Mesendoderm (in vitro differentiated cells): ENCODE data around the gene NOP53.

Experiments
- DNase-seq: peaks from one replicate; pipeline ENCODE4 v3.0.0; 2013
- H2AK5ac ChIP-seq: 2 replicates; pipeline ENCODE4 v1.6.1; 2013; ENCODE audit warnings: low read length, inconsistent platforms
- H2BK120ac ChIP-seq: 2 replicates; pipeline ENCODE4 v1.6.1; 2013; ENCODE audit warnings: low read depth, mild to moderate bottlenecking, low read length, moderate library complexity, mixed read lengths
- H2BK15ac ChIP-seq: replicated peaks from 2 replicates; pipeline ENCODE4 v1.6.1; 2013; ENCODE audit warnings: low read depth, mild to moderate bottlenecking, moderate library complexity
- H2BK5ac ChIP-seq: 2 replicates; pipeline ENCODE4 v1.6.1; 2013; ENCODE audit warnings: low read length, inconsistent platforms
- H3K18ac ChIP-seq: 2 replicates; pipeline ENCODE4 v1.6.1; 2013; ENCODE audit warnings: mild to moderate bottlenecking, low read length, mixed read lengths
- H3K23ac ChIP-seq: one replicate; pipeline ENCODE4 v1.6.1; 2013; ENCODE audit warnings: low read length
- H3K27ac ChIP-seq: 2 replicates; pipeline ENCODE4 v1.5.1; 2013; ENCODE audit warnings: low read depth, mild to moderate bottlenecking, inconsistent platforms, low read length, moderate library complexity
- H3K27me3 ChIP-seq: 2 replicates; pipeline ENCODE4 v1.6.1; 2013; ENCODE audit warnings: low read length, control low read depth, mild to moderate bottlenecking, inconsistent platforms; ENCODE audit not compliant: insufficient read depth, poor library complexity
- H3K36me3 ChIP-seq: 2 replicates; pipeline ENCODE4 v1.6.1; 2013; ENCODE audit warnings: low read length, inconsistent platforms; ENCODE audit not compliant: control insufficient read depth, insufficient read depth
- H3K4ac ChIP-seq: one replicate; pipeline ENCODE4 v1.6.1; 2013; ENCODE audit warnings: low read depth, mild to moderate bottlenecking, low read length, moderate library complexity
- H3K4me1 ChIP-seq: 2 replicates; pipeline ENCODE4 v1.6.1; 2013; ENCODE audit warnings: low read depth, low read length, inconsistent platforms; ENCODE audit not compliant: control insufficient read depth
- H3K4me2 ChIP-seq: 2 replicates; pipeline ENCODE4 v1.6.1; 2013; ENCODE audit warnings: low read length
- H3K4me3 ChIP-seq: 2 replicates; pipeline ENCODE4 v1.5.1; 2013; ENCODE audit warnings: mild to moderate bottlenecking, low read length
- H3K56ac ChIP-seq: one replicate; pipeline ENCODE4 v1.6.1; 2013; ENCODE audit warnings: low read length
- H3K79me1 ChIP-seq: 2 replicates; pipeline ENCODE4 v1.6.1; 2013; ENCODE audit warnings: low read length, inconsistent platforms
- H3K79me2 ChIP-seq: 2 replicates; pipeline ENCODE4 v1.6.1; 2013; ENCODE audit warnings: mild to moderate bottlenecking, low read length; ENCODE audit not compliant: control insufficient read depth, insufficient read depth
- H3K9ac ChIP-seq: 2 replicates; pipeline ENCODE4 v1.6.1; 2013; ENCODE audit warnings: low read length, inconsistent platforms
- H4K5ac ChIP-seq: one replicate; pipeline ENCODE4 v1.6.1; 2013; ENCODE audit warnings: low read length
- H4K8ac ChIP-seq: one replicate; pipeline ENCODE4 v1.6.1; 2013; ENCODE audit warnings: low read depth, mild to moderate bottlenecking, control low read depth, low read length, moderate library complexity
- WGBS: extraction: QIAGEN DNeasy Blood & Tissue Kit; methylation state at CpG from one replicate; pipeline ENCODE4 v1.1.7; 2013; ENCODE audit warnings: low lambda C conversion rate, missing lambda C conversion rate; ENCODE audit not compliant: insufficient coverage; ENCODE audit errors: extremely low coverage; 5-methylcytosine and 5-hydroxymethylcytosine counted together

The NOP53 gene

GRCh38 chr19:47704656-47705055 lies 40.7 kb upstream of the NOP53 start:
- no peak overlapping the region for H3K56ac ChIP-seq
- no peak overlapping the region for H3K27ac ChIP-seq
- no peak overlapping the region for H3K4me3 ChIP-seq
- no peaks in the 10 kb centered on the region for H3K36me3 ChIP-seq
- H3K79me1 ChIP-seq = no peaks in the 10 kb centered on the region
- H3K27me3 ChIP-seq = no peaks in the 10 kb centered on the region
- H2BK5ac ChIP-seq = no peak overlapping the region
- no peak overlapping the region for H2BK15ac ChIP-seq
- H4K8ac ChIP-seq = no peak overlapping the region
- H2AK5ac ChIP-seq = no peak overlapping the region
- DNase-seq = no peak
- H4K5ac ChIP-seq = no peak overlapping the region
- H2BK120ac ChIP-seq = no peak overlapping the region
- no CpG with 5 or more reads among the region's 3 CpGs for WGBS
- no peaks in the 10 kb centered on the region for H3K4me1 ChIP-seq
- no peak overlapping the region for H3K9ac ChIP-seq
- H3K79me2 ChIP-seq = no peaks in the 10 kb centered on the region
- H3K18ac ChIP-seq = no peak overlapping the region
- no peak overlapping the region for H3K4me2 ChIP-seq
- H3K23ac ChIP-seq = no peak overlapping the region
- H3K4ac ChIP-seq = no peak overlapping the region

DNA sequence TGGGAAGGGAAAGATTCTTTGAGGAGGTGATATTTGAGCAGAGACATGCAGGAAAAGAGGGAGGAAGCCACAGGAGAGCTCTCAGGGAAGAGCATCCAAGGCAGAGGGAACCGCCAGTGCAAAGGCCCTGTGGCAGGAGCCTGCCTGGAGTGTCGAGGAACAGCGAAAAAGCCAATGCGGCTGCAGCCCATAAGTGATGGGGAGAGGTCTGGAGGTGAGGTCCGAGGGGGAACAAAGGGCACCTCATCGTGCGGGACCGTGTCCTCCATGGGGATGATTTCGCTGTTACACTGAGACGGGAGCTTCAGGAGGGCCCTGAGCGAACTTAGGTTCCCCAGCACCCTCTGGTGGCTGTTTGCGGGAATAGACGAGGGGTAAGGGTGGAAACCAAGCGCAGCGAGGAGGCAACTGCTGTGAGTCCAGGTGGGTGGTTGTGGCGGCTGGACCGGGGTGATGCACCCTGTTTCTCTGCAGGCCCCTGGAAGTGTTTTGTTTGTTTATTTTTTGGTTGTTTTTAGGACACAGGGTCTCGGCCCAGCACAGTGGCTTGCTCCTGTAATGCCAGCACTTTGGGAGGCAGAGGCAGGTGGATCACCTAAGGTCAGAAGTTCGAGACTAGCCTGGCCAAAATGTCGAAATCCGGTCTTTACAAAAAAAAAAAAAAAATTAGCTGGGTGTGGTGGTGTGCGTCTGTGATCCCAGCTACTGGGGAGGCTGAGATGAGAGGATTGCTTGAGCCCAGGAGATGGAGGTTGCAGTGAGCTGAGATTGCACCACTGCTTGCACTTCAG lies 38.0 kb upstream of the NOP53 start:
- Histone ChIP-seq H3K79me1 (no peaks in the 10 kb centered on the region), H3K4ac (no peak overlapping the region), H3K36me3 (no peaks in the 10 kb centered on the region), H3K23ac (no peak overlapping the region), H2BK15ac (no peak overlapping the region), H3K79me2 (no peaks in the 10 kb centered on the region), H4K8ac (no peak overlapping the region), H3K4me3 (no peak overlapping the region), H3K27me3 (no peaks in the 10 kb centered on the region), H3K27ac (no peak overlapping the region), H3K9ac (no peak overlapping the region), H3K4me1 (no peaks in the 10 kb centered on the region), H3K4me2 (no peak overlapping the region), H2AK5ac (no peak overlapping the region), H2BK120ac (no peak overlapping the region), H3K56ac (no peak overlapping the region), H2BK5ac (no peak overlapping the region), H4K5ac (no peak overlapping the region), H3K18ac (no peak overlapping the region)
- DNase-seq = peak; percentile 87
- WGBS = no CpG with 5 or more reads among the region's 22 CpGs

- H3K27me3 ChIP-seq = no peaks in the 10 kb centered on the region
- H3K23ac ChIP-seq = no peak overlapping the region
- no peak overlapping the region for H3K18ac ChIP-seq
- no peaks in the 10 kb centered on the region for H3K4me1 ChIP-seq
- no peak overlapping the region for H2AK5ac ChIP-seq
- no peaks in the 10 kb centered on the region for H3K36me3 ChIP-seq
- H2BK120ac ChIP-seq = no peak overlapping the region
- no peak overlapping the region for H4K5ac ChIP-seq
- DNase-seq = no peak
- WGBS = no CpG with 5 or more reads among the region's 8 CpGs
- H4K8ac ChIP-seq = no peak overlapping the region
- H3K9ac ChIP-seq = no peak overlapping the region
- H2BK15ac ChIP-seq = no peak overlapping the region
- no peak overlapping the region for H3K27ac ChIP-seq
- H3K79me2 ChIP-seq = no peaks in the 10 kb centered on the region
- H3K4me2 ChIP-seq = no peak overlapping the region
- H3K4me3 ChIP-seq = no peak overlapping the region
- H3K79me1 ChIP-seq = no peaks in the 10 kb centered on the region
- H2BK5ac ChIP-seq = no peak overlapping the region
- no peak overlapping the region for H3K4ac ChIP-seq
- H3K56ac ChIP-seq = no peak overlapping the region
These were observed 33.6 kb upstream of the NOP53 start for GRCh38 chr19:47711652-47712242.

DNA sequence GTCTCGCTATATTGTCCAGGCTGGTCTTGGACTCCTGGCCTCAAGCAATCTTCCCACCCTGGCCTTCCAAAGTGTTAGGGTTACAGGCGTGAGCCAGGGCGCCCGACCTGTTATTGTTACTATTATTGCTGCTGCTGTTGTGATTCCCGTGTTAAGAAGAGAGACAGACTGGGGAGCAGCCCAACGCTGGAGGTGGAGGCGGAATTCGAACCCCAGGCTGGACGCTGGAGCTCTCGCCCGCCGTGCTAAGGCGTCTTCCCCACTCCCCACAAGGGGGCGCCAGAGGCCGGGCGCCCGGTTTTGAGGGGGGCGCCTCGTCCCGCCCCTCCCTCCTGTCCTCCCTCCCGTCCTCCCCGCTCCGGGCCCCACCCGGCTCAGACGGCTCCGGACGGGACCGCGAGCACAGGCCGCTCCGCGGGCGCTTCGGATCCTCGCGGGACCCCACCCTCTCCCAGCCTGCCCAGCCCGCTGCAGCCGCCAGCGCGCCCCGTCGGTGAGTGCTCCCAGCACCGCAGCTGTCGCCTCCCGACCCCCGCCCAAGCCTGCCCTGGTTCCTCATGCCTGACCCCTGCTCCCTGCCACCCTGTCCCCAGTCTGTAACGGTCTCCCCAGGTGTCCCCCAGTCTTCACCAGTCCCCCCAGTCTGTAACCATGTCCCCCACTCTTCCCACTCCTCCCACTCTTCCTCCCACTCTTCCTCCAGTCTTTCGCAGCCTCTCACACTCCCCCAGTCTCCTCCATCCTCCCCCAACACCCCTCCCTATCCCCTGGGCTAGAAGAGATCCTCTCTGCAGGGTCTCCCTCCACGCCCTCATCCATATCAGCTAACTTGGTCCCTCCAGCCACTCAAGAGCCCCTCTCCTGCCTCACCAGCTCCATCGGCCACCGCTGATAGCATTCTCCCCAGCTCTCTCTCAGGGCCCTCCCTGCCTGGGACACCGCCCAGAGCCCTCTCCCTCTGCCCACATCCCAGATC lies 32.0 kb upstream of the NOP53 start, which contains the start of gene EHD2:
Gene EHD2 (plus strand): TSS at position 377 of the 976 bp plus-strand sequence. CDS start 3,191 bp downstream, outside the sequence.
- WGBS = no CpG with 5 or more reads among the region's 52 CpGs
- H3K79me1 ChIP-seq = no peaks in the 10 kb centered on the region
- no peak within 1 kb of the TSS for H3K4ac ChIP-seq
- H2AK5ac ChIP-seq = no peak within 1 kb of the TSS
- H2BK15ac ChIP-seq = no peak within 1 kb of the TSS
- peak within 1 kb of the TSS; percentile 76 for H3K9ac ChIP-seq
- no peaks in the 10 kb centered on the region for H3K79me2 ChIP-seq
- H3K27me3 ChIP-seq = no peaks in the 10 kb centered on the region
- H3K4me2 ChIP-seq = peak within 1 kb of the TSS; percentile 55
- peak within 1 kb of the TSS; percentile 90 for H3K56ac ChIP-seq
- no peak within 1 kb of the TSS for H3K27ac ChIP-seq
- no peak within 1 kb of the TSS for H4K5ac ChIP-seq
- DNase-seq = peak; percentile 55
- no peak within 1 kb of the TSS for H2BK120ac ChIP-seq
- H3K4me3 ChIP-seq = peak within 1 kb of the TSS; percentile 56
- H3K18ac ChIP-seq = no peak within 1 kb of the TSS
- no peak within 1 kb of the TSS for H2BK5ac ChIP-seq
- no peak within 1 kb of the TSS for H3K23ac ChIP-seq
- H3K36me3 ChIP-seq = no peaks in the 10 kb centered on the region
- H4K8ac ChIP-seq = no peak within 1 kb of the TSS
- no peaks in the 10 kb centered on the region for H3K4me1 ChIP-seq

DNA sequence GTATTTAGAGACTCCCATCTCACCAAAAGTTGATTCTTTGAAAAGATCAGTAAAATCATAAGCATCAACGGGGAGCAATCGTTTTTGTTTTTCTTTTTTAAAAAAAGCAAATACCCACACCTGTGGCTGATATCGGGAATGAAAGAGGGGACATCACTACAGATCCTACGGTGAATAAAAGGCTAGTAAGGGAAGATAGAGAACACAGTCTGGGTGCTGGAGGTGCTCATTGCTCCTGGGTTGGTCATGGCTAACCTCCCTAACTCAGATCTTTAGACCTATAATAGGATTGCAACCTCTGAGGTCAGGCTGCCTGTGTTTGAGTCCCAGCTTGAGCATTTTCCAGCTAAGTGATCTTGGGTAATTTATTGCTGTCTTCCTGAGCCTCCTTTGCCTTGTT lies 31.0 kb upstream of the NOP53 start:
- H4K5ac ChIP-seq = no peak overlapping the region
- H3K4me3 ChIP-seq = no peak overlapping the region
- H3K79me1 ChIP-seq = no peaks in the 10 kb centered on the region
- no peak overlapping the region for H2BK15ac ChIP-seq
- H2AK5ac ChIP-seq = no peak overlapping the region
- no peaks in the 10 kb centered on the region for H3K36me3 ChIP-seq
- H3K18ac ChIP-seq = no peak overlapping the region
- no peak overlapping the region for H3K9ac ChIP-seq
- no peaks in the 10 kb centered on the region for H3K4me1 ChIP-seq
- no peak overlapping the region for H3K4ac ChIP-seq
- H3K27ac ChIP-seq = no peak overlapping the region
- no peak overlapping the region for H3K4me2 ChIP-seq
- DNase-seq = peak; percentile 45
- H3K23ac ChIP-seq = no peak overlapping the region
- no peak overlapping the region for H2BK5ac ChIP-seq
- no peaks in the 10 kb centered on the region for H3K79me2 ChIP-seq
- no peak overlapping the region for H3K56ac ChIP-seq
- H4K8ac ChIP-seq = no peak overlapping the region
- WGBS = no CpG with 5 or more reads among the region's 4 CpGs
- no peak overlapping the region for H2BK120ac ChIP-seq
- H3K27me3 ChIP-seq = no peaks in the 10 kb centered on the region
